GM12875 (cell line): ENCODE results near the gene KLHL36.

Experiments used
- H3K4me3 ChIP-seq: one replicate; pipeline ENCODE4 v1.5.1; 2011; ENCODE audit warnings: low read depth, low read length, control low read depth
- TF ChIP-seq, protein P1 (sequence below): IDR thresholded peaks from 2 replicates; pipeline ENCODE4 v1.5.1; 2011; ENCODE audit warnings: low read depth, mild to moderate bottlenecking, control low read depth, inconsistent platforms, low read length, moderate library complexity, borderline replicate concordance; ENCODE audit not compliant: insufficient read depth

Gene KLHL36

GRCh38 chr16:84656649-84657048, 8.3 kb downstream of the KLHL36 start:
- TF ChIP-seq, protein P1, sequence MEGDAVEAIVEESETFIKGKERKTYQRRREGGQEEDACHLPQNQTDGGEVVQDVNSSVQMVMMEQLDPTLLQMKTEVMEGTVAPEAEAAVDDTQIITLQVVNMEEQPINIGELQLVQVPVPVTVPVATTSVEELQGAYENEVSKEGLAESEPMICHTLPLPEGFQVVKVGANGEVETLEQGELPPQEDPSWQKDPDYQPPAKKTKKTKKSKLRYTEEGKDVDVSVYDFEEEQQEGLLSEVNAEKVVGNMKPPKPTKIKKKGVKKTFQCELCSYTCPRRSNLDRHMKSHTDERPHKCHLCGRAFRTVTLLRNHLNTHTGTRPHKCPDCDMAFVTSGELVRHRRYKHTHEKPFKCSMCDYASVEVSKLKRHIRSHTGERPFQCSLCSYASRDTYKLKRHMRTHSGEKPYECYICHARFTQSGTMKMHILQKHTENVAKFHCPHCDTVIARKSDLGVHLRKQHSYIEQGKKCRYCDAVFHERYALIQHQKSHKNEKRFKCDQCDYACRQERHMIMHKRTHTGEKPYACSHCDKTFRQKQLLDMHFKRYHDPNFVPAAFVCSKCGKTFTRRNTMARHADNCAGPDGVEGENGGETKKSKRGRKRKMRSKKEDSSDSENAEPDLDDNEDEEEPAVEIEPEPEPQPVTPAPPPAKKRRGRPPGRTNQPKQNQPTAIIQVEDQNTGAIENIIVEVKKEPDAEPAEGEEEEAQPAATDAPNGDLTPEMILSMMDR, result no peak
- no peak overlapping the region for H3K4me3 ChIP-seq

GRCh38 chr16:84657229-84657837, 9.0 kb downstream of the KLHL36 start:
- TF ChIP-seq, protein P1, result no peak
- H3K4me3 ChIP-seq, result no peak overlapping the region

GRCh38 chr16:84658690-84659089, 10.4 kb downstream of the KLHL36 start:
- TF ChIP-seq, protein P1, result no peak
- no peak overlapping the region for H3K4me3 ChIP-seq

- no peak overlapping the region for H3K4me3 ChIP-seq
- TF ChIP-seq, protein P1, result no peak
These were observed 11.5 kb downstream of the KLHL36 start for GRCh38 chr16:84659656-84660300.

- TF ChIP-seq, protein P1, result no peak
- no peak overlapping the region for H3K4me3 ChIP-seq
These were observed 12.7 kb downstream of the KLHL36 start for GRCh38 chr16:84660973-84661372.

- no peak overlapping the region for H3K4me3 ChIP-seq
- TF ChIP-seq, protein P1, result no peak
These were observed 13.2 kb downstream of the KLHL36 start for GRCh38 chr16:84661418-84662060.
